CD4-positive, alpha-beta T cell treated with Interleukin-21 for 1 hour (primary cell): ENCODE data around the gene AGAP3.
A peak's percentile ranks its signal among the peaks of the same experiment; 100 is the strongest.

Source experiments
- DNase-seq: peaks from one replicate; pipeline ENCODE4 v3.0.0-alpha.2; 2020

Gene AGAP3

GRCh38 chr7:151074817-151075661, 11.2 kb upstream of the AGAP3 start:
- no peak for DNase-seq

- DNase-seq = no peak
Observed at GRCh38 chr7:151075662-151075971, 10.7 kb upstream of the AGAP3 start.

- no peak for DNase-seq
Observed at GRCh38 chr7:151075978-151076426, 10.3 kb upstream of the AGAP3 start.

GRCh38 chr7:151076863-151077704, 9.2 kb upstream of the AGAP3 start:
- peak; percentile 16 for DNase-seq

- no peak for DNase-seq
Observed at GRCh38 chr7:151077705-151078232, 8.5 kb upstream of the AGAP3 start.

- DNase-seq = no peak
Observed at GRCh38 chr7:151078233-151079040, 7.8 kb upstream of the AGAP3 start.

GRCh38 chr7:151079199-151079910, 6.9 kb upstream of the AGAP3 start:
- DNase-seq = no peak

GRCh38 chr7:151080067-151080521, 6.2 kb upstream of the AGAP3 start:
- peak; percentile 15 for DNase-seq

GRCh38 chr7:151080522-151081169, 5.6 kb upstream of the AGAP3 start, which contains the start of gene FASTK:
Gene FASTK, minus strand, starts transcription at chr7:151080809. Its CDS starts 43 bp downstream, at chr7:151080766.
- DNase-seq = peak; percentile 92

- no peak for DNase-seq
Observed at GRCh38 chr7:151081170-151082101, 4.8 kb upstream of the AGAP3 start.

- DNase-seq = no peak
Observed at GRCh38 chr7:151082141-151083070, 3.9 kb upstream of the AGAP3 start.

- peak; percentile 91 for DNase-seq
Observed at GRCh38 chr7:151083071-151083823, 3.0 kb upstream of the AGAP3 start, which contains the start of gene TMUB1. Gene TMUB1, minus strand, starts transcription at chr7:151083493. Its CDS starts 930 bp downstream, at chr7:151082563.

- no peak for DNase-seq
Observed at GRCh38 chr7:151083824-151084160, 2.5 kb upstream of the AGAP3 start.

GRCh38 chr7:151085329-151085690, 965 bp upstream of the AGAP3 start:
- DNase-seq = no peak

- DNase-seq = no peak
Observed at GRCh38 chr7:151086802-151087244, 548 bp downstream of the AGAP3 start.

- DNase-seq = peak; percentile 34
Observed at GRCh38 chr7:151087245-151088018, 1.2 kb downstream of the AGAP3 start.
